ENCODE data around the gene DOHH.

GRCh38 chr19:3494051-3494450, 6.4 kb downstream of the DOHH start:
- TF ChIP-seq CTCF (IDR thresholded peaks at IDR 0.05) (no peak), POLR2A (IDR thresholded peaks at IDR 0.05) (no peak)
